ENCODE results near the gene SERPINE1. TPM values are rescaled to one million over a fixed set of nuclear protein-coding genes. Genes with fewer than 3 reads are reported as not detected.

The SERPINE1 gene
- total and polyA plus RNA-seq, 2 of the 13 experiments (the other 11 are each of a cell fraction or from before 2014, with no cell fraction given): 21.2 to 1,576 TPM

DNA sequence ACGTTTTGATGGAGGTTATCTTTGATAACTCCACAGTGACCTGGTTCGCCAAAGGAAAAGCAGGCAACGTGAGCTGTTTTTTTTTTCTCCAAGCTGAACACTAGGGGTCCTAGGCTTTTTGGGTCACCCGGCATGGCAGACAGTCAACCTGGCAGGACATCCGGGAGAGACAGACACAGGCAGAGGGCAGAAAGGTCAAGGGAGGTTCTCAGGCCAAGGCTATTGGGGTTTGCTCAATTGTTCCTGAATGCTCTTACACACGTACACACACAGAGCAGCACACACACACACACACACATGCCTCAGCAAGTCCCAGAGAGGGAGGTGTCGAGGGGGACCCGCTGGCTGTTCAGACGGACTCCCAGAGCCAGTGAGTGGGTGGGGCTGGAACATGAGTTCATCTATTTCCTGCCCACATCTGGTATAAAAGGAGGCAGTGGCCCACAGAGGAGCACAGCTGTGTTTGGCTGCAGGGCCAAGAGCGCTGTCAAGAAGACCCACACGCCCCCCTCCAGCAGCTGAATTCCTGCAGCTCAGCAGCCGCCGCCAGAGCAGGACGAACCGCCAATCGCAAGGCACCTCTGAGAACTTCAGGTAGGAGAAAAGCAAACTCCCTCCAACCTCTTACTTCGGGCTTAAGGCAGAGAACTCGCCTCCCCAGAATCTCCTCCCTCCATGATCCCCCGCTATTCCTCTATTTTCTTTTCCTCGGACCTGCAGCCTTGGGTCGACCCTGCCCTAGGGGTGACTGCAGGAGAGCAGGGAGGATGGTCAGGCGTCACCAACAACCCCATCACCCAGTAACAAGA lies at the start of gene SERPINE1 (continued):
- TF ChIP-seq SIX1 (CRISPR knock-in tag; IDR thresholded peaks at IDR 0.05; ENCODE audit: borderline replicate concordance) (peak; percentile 56; the same call in 1 of the 2 replicates), SMAD9 (CRISPR knock-in tag; IDR thresholded peaks at IDR 0.05) (no peak), PAWR (CRISPR knock-in tag; IDR thresholded peaks at IDR 0.05; ENCODE audit: borderline replicate concordance) (peak; percentile 83; the same call in 1 of the 2 replicates), HES4 (CRISPR knock-in tag; IDR thresholded peaks at IDR 0.05; ENCODE audit: borderline replicate concordance) (no peak), NFAT5 (CRISPR knock-in tag; IDR thresholded peaks at IDR 0.05) (no peak), ZNF263 (CRISPR knock-in tag; IDR thresholded peaks at IDR 0.05) (peak; percentile 85), MXD3 (CRISPR knock-in tag; IDR thresholded peaks at IDR 0.05) (no peak), CBX2 (IDR thresholded peaks at IDR 0.05; ENCODE audit: low read depth, low read length) (no peak), CBX2 (CRISPR knock-in tag; IDR thresholded peaks at IDR 0.05; ENCODE audit: low read depth) (no peak), TAF1 (CRISPR knock-in tag; IDR thresholded peaks at IDR 0.05) (peak; percentile 75), ZSCAN31 (CRISPR knock-in tag; IDR thresholded peaks at IDR 0.05; ENCODE audit: low read depth) (no peak; the same call in 1 of the 2 replicates)
- TF ChIP-seq, protein P1, sequence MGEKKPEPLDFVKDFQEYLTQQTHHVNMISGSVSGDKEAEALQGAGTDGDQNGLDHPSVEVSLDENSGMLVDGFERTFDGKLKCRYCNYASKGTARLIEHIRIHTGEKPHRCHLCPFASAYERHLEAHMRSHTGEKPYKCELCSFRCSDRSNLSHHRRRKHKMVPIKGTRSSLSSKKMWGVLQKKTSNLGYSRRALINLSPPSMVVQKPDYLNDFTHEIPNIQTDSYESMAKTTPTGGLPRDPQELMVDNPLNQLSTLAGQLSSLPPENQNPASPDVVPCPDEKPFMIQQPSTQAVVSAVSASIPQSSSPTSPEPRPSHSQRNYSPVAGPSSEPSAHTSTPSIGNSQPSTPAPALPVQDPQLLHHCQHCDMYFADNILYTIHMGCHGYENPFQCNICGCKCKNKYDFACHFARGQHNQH (CRISPR knock-in tag; IDR thresholded peaks at IDR 0.05): no peak; the same call in 1 of the 2 replicates
- TF ChIP-seq, protein P2, sequence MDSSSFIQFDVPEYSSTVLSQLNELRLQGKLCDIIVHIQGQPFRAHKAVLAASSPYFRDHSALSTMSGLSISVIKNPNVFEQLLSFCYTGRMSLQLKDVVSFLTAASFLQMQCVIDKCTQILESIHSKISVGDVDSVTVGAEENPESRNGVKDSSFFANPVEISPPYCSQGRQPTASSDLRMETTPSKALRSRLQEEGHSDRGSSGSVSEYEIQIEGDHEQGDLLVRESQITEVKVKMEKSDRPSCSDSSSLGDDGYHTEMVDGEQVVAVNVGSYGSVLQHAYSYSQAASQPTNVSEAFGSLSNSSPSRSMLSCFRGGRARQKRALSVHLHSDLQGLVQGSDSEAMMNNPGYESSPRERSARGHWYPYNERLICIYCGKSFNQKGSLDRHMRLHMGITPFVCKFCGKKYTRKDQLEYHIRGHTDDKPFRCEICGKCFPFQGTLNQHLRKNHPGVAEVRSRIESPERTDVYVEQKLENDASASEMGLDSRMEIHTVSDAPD (CRISPR knock-in tag; IDR thresholded peaks at IDR 0.05): no peak; the same call in 1 of the 2 replicates

All from HepG2 (cell line).